Activated T-cell treated with anti-CD3 and anti-CD28 coated beads, Interleukin-2, amount 50 U/mL, for 72 hours (primary cell): ENCODE results near the gene PIWIL1. TPM values are rescaled to one million over a fixed set of nuclear protein-coding genes. Genes with fewer than 3 reads are reported as not detected.

Experiments
- ATAC-seq, 2 donors: fragments of 150-1000 bp; cut with Tn5 transposase; replicated peaks in 1 of 2; 2 replicates each; pipeline ENCODE4 v1.10.0; 2021; ENCODE audit warnings: moderate library complexity in 2 of 2, mild to moderate bottlenecking in 1 of 2
- DNase-seq, 2 donors: peaks; one replicate each; pipeline ENCODE4 v3.0.0; 2021 to 2022; ENCODE audit warnings: mixed read lengths in 1 of 2
- H3K27ac Mint-ChIP-seq: one replicate; pipeline ENCODE4 v1.8.0; 2022; ENCODE audit warnings: mild to moderate bottlenecking, moderate library complexity, mixed read lengths
- H3K27me3 Mint-ChIP-seq: one replicate; pipeline ENCODE4 v1.8.0; 2022; ENCODE audit warnings: low read depth, mixed read lengths
- H3K36me3 Mint-ChIP-seq, 2 donors: one replicate each; pipeline ENCODE4 v1.8.0; 2022; ENCODE audit warnings: mixed read lengths in 2 of 2, mild to moderate bottlenecking in 1 of 2; ENCODE audit not compliant: insufficient read depth in 2 of 2
- H3K4me1 Mint-ChIP-seq: one replicate; pipeline ENCODE4 v1.8.0; 2022; ENCODE audit warnings: low read depth, mixed read lengths
- H3K4me3 Mint-ChIP-seq, 2 donors: one replicate each; pipeline ENCODE4 v1.8.0; 2022; ENCODE audit warnings: mild to moderate bottlenecking in 2 of 2, mixed read lengths in 2 of 2, moderate library complexity in 2 of 2
- H3K9me3 Mint-ChIP-seq, 2 donors: one replicate each; pipeline ENCODE4 v1.8.0; 2022; ENCODE audit warnings: mixed read lengths in 2 of 2
- total RNA-seq, 2 donors: library from RNA; stranded (reverse); gene quantifications; one replicate each; pipeline ENCODE4 v1.2.3, GENCODE V29; 2022

PIWIL1 gene
- total RNA-seq, 2 donors from 2014 or later, result not detected

GRCh38 chr12:130316251-130316650 lies 21.4 kb upstream of the PIWIL1 start:
- H3K4me1 Mint-ChIP-seq, result peaks cover 3% of the 10 kb centered on the region
- H3K27me3 Mint-ChIP-seq, result no peaks in the 10 kb centered on the region
- no peak overlapping the region for H3K4me3 Mint-ChIP-seq
- H3K36me3 Mint-ChIP-seq, result peaks cover 0 to 2% of the 10 kb centered on the region in 2 donors
- ATAC-seq (no peak), DNase-seq (no peak)
- peaks cover 0 to 3% of the 10 kb centered on the region in 2 donors for H3K9me3 Mint-ChIP-seq
- H3K27ac Mint-ChIP-seq, result no peak overlapping the region

- DNase-seq, result no peak
- H3K27ac Mint-ChIP-seq, result no peak overlapping the region
- H3K4me1 Mint-ChIP-seq, result peaks cover 3% of the 10 kb centered on the region
- no peaks in the 10 kb centered on the region for H3K36me3 Mint-ChIP-seq
- no peaks in the 10 kb centered on the region for H3K27me3 Mint-ChIP-seq
- no peak for ATAC-seq
- no peaks in the 10 kb centered on the region for H3K9me3 Mint-ChIP-seq
- no peak overlapping the region for H3K4me3 Mint-ChIP-seq
Observed at GRCh38 chr12:130320536-130320935, 17.2 kb upstream of the PIWIL1 start.

- Mint-ChIP-seq H3K9me3 (no peaks in the 10 kb centered on the region), H3K27ac (no peak overlapping the region), H3K4me1 (peaks cover 3% of the 10 kb centered on the region), H3K36me3 (no peaks in the 10 kb centered on the region), H3K4me3 (no peak overlapping the region), H3K27me3 (no peaks in the 10 kb centered on the region)
- DNase-seq (no peak), ATAC-seq (no peak)
Observed at GRCh38 chr12:130322263-130322662, 15.4 kb upstream of the PIWIL1 start.

DNA sequence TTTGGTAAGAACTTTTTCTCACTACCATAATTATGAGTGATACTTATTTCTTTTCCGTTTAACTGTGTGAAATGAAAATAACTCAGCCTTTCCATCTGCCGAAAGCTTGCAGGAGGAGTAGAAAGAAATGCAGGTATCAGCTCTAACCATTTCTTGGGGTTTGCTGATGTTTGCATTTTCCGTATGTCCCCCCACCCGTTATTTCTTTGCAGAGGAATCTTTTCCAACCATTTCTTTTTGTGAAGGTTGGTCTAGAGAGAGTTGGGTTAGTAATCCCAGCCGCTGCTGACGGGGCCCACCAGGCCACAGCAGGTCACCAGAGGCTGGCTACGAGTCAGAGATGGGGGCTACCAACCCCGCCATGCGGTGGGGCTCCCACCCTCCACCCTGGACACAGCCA lies 7.0 kb upstream of the PIWIL1 start:
- no peaks in the 10 kb centered on the region for H3K36me3 Mint-ChIP-seq
- no peak overlapping the region for H3K4me3 Mint-ChIP-seq
- DNase-seq (no peak), ATAC-seq (no peak)
- H3K9me3 Mint-ChIP-seq, result no peaks in the 10 kb centered on the region
- H3K4me1 Mint-ChIP-seq, result no peaks in the 10 kb centered on the region
- H3K27ac Mint-ChIP-seq, result no peak overlapping the region
- peaks cover 30% of the 10 kb centered on the region for H3K27me3 Mint-ChIP-seq

DNA sequence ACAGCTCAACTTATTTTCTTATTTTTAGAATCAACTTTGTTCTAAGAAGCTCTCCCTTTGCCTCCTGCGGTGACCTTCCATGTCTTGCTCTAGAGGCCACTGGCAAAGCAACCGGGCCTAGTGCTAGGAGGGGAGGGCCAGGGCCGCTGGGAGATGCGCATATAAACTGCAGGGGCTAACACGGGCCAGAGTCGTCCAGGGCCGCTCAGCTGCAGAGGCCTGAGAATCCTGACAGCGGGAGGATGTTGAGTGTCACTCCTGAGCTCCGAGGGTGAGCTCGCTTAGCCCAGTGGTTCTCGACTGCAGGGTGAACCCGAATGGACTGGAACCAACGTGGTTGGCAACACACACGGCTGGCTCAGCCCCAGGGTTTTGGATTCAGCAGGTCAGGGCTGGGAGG lies 6.5 kb upstream of the PIWIL1 start:
- Mint-ChIP-seq H3K4me1 (no peaks in the 10 kb centered on the region), H3K27me3 (peaks cover 32% of the 10 kb centered on the region), H3K4me3 (no peak overlapping the region), H3K9me3 (no peaks in the 10 kb centered on the region), H3K36me3 (no peaks in the 10 kb centered on the region), H3K27ac (no peak overlapping the region)
- DNase-seq (no peak), ATAC-seq (no peak)

GRCh38 chr12:130333341-130333740 lies 4.3 kb upstream of the PIWIL1 start:
- no peak for DNase-seq
- Mint-ChIP-seq H3K4me1 (no peaks in the 10 kb centered on the region), H3K27ac (no peak overlapping the region), H3K36me3 (no peaks in the 10 kb centered on the region), H3K9me3 (no peaks in the 10 kb centered on the region), H3K4me3 (no peak overlapping the region), H3K27me3 (peaks cover 32% of the 10 kb centered on the region)
- no peak for ATAC-seq

GRCh38 chr12:130334399-130334798 lies 3.3 kb upstream of the PIWIL1 start:
- no peaks in the 10 kb centered on the region for H3K4me1 Mint-ChIP-seq
- DNase-seq (no peak), ATAC-seq (no peak)
- no peaks in the 10 kb centered on the region for H3K36me3 Mint-ChIP-seq
- H3K27ac Mint-ChIP-seq, result no peak overlapping the region
- H3K27me3 Mint-ChIP-seq, result peaks cover 27% of the 10 kb centered on the region
- H3K4me3 Mint-ChIP-seq, result no peak overlapping the region
- H3K9me3 Mint-ChIP-seq, result no peaks in the 10 kb centered on the region

DNA sequence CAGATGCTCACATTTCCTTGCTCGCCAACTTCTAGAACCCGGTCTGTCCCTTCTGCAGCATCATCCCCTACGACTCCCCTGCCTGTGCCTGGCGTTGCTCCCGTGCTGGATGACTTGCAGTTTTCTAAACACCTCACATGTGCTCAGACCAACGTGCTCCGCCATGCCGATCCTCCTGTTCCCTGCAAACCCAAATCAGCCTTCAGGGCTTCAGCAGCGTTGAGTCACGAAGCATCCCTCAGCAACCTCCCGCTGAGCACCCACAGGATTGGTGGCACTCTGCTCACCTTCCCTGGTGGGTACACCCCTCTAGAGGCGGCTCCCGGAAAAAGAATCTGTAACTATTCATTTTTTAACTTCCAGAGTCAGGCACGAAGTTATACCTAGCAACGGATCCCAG lies 2.8 kb upstream of the PIWIL1 start:
- no peak for DNase-seq
- Mint-ChIP-seq H3K4me3 (no peak overlapping the region), H3K4me1 (no peaks in the 10 kb centered on the region), H3K27me3 (peaks cover 31% of the 10 kb centered on the region), H3K27ac (no peak overlapping the region), H3K9me3 (no peaks in the 10 kb centered on the region), H3K36me3 (no peaks in the 10 kb centered on the region)
- no peak for ATAC-seq

DNA sequence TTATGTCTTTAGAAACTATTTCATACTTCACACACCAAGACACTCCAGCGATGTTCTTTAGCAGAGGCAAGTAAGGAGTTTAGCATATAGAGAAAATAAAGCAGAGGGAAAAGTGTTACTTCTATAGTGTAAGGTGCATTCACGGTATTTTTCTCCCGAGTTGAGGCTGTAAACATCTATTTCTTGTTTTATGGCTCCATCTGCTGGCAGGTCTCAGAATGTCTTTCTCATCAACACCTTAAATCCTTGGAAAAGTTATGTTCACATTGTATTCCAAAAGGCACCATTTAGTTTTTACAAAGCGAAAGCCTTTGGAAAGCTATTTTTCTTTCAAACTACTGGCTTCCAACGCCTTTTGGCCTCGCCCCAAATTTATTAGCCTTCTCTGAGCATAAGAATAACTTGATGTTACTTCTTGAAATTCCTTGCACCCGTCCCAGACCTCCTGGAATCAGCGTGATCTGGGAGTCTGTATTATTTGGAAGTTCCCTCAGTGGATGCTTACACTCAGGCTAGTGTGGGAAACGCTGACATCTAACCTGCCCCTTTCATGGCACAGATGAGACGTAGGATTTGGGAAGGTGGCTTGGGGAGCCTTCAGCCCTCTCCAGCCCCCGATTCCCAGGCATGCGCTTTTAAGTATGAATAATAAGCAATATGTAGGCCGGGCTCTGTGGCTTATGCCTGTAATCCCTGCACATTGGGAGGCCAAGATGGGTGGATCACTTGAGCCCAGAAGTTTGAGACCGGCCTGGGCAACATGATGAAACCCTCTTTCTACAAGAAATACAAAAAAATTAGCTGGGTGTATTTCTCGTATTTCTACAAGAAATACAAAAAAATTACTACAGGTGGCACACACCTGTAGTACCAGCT lies 1.9 kb upstream of the PIWIL1 start:
- Mint-ChIP-seq H3K4me1 (no peaks in the 10 kb centered on the region), H3K36me3 (no peaks in the 10 kb centered on the region), H3K27ac (no peak overlapping the region), H3K27me3 (peaks cover 37% of the 10 kb centered on the region), H3K9me3 (no peaks in the 10 kb centered on the region), H3K4me3 (no peak overlapping the region)
- DNase-seq (peak; percentile 13 to 36), ATAC-seq (no peak)

DNA sequence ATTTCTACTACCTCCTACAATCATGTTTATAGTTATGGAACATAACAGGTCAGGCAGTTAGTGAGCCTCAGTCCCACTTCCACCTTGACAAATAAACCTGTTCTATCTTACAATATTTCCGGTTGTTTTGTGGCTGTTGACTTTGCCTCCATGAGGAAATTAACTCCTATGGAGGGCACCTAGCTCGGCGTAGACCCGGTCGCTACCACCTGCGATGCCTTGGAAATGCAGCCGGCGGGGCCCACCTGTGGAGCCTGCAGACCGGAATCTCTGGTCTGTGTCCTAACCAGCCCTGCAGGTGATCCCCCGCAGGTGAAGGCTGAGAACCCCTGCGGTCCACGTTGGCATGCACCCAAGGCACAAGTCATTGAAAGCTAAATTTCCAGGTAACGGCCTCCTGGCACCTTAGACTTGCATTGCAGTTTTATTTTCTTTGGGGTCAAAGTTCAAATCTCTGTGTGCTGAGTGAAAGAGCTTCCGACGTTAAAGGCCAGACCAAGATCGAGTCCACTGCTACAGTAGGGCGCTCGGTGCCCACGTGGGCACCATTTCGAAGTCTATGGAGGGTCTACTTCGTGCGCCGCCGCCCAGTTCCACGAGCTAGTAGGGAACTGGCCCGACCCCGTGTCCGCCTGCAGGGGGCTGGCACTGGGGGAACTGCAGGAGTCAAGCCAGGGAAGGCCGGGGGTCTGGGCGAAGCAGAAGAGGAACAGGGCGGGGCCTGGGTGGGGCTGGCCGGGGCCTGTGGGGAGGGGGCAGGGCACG lies 782 bp upstream of the PIWIL1 start:
- no peak overlapping the region for H3K27ac Mint-ChIP-seq
- H3K36me3 Mint-ChIP-seq, result no peaks in the 10 kb centered on the region
- no peak for ATAC-seq
- no peaks in the 10 kb centered on the region for H3K9me3 Mint-ChIP-seq
- no peak for DNase-seq
- H3K27me3 Mint-ChIP-seq, result peaks cover 46% of the 10 kb centered on the region
- no peaks in the 10 kb centered on the region for H3K4me1 Mint-ChIP-seq
- no peak overlapping the region for H3K4me3 Mint-ChIP-seq

DNA sequence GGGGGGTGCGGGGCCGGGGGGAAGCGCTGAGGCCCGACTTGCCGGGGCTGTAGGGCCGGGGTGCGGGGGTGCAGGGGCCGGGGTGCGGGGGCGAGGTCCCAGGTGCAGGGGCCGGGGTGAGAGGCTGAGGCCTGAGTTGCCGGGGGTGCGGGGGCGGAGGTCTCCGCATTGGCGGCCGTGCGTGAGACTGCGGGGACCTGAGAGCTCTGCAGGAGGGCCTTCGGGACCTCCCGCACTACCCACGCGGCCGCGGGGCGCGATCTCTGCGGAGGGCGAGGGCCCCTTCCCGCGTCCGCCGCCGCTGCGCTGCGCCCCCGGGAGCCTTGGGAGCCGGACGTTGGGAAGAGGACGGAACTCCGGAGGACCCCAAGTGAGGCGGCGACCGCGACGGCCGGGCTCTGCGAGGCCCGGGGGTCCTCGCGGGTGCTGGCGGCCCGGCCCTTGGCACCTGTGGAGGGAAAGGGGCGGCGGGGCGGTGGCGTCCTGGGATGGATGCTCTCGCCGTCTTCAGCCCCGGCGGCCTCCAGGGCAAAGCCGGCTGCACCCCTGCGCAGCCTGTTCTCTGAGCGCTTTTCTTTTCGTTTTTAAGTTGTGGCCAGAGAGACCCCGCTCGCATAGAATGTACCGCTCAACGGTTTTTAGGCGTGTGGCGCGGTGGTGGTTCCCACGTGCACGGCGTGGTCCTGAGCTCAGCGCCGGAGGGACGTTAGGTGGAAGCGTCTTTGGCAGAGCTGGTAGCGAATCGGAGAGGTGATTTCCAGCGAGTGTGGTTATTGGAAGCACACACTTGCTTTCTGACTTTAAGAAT lies 1.3 kb downstream of the PIWIL1 start:
- no peak overlapping the region for H3K27ac Mint-ChIP-seq

GRCh38 chr12:130339951-130340350 lies 2.3 kb downstream of the PIWIL1 start:
- H3K36me3 Mint-ChIP-seq, result no peaks in the 10 kb centered on the region
- no peak overlapping the region for H3K4me3 Mint-ChIP-seq
- no peak for ATAC-seq
- peaks cover 30% of the 10 kb centered on the region for H3K27me3 Mint-ChIP-seq
- H3K9me3 Mint-ChIP-seq, result no peaks in the 10 kb centered on the region
- no peak for DNase-seq
- H3K27ac Mint-ChIP-seq, result no peak overlapping the region
- H3K4me1 Mint-ChIP-seq, result no peaks in the 10 kb centered on the region

More for the DNA sequence above, 1.3 kb downstream of the PIWIL1 start:
- Mint-ChIP-seq H3K27me3 (peaks cover 40% of the 10 kb centered on the region), H3K4me1 (no peaks in the 10 kb centered on the region), H3K4me3 (no peak overlapping the region), H3K9me3 (no peaks in the 10 kb centered on the region), H3K36me3 (no peaks in the 10 kb centered on the region)
- DNase-seq, result no peak
- no peak for ATAC-seq

GRCh38 chr12:130342442-130342841 lies 4.8 kb downstream of the PIWIL1 start:
- Mint-ChIP-seq H3K4me3 (no peak overlapping the region), H3K4me1 (no peaks in the 10 kb centered on the region), H3K27me3 (peaks cover 21% of the 10 kb centered on the region), H3K27ac (no peak overlapping the region), H3K9me3 (no peaks in the 10 kb centered on the region), H3K36me3 (no peaks in the 10 kb centered on the region)
- DNase-seq (no peak), ATAC-seq (no peak)
